A549 (cell line): Measurements from ENCODE around the gene DNMT3L. TPM values are rescaled to one million over a fixed set of nuclear protein-coding genes. Genes with fewer than 3 reads are reported as not detected.

Experiments used
- ATAC-seq, 2 experiments: fragments of 200-7000 bp in 1 of 2; fragments of >200 bp in 1 of 2; cut with Nextera tagmentation in 1 of 2; cut with Tn5 transposase in 1 of 2; 3 replicates each; pipeline versions ENCODE4 v1.8.0 to v1.9.1; 2018 to 2020; ENCODE audit warnings: mild to moderate bottlenecking in 1 of 2, moderate library complexity in 1 of 2
- CTCF ChIA-PET: fragments of 300-600 bp; sonication (Branson Sonifier 250); formaldehyde crosslinking; extraction: SDS; loops from one replicate; lab custom pipeline; 2021; ENCODE audit warnings: antibody characterized with exemption, inconsistent platforms; lab: Yijun Ruan, JAX
- POLR2A ChIA-PET: fragments of 350-600 bp; formaldehyde crosslinking; extraction: SDS; loops from one replicate; lab custom pipeline; 2021; ENCODE audit warnings: antibody characterized with exemption, inconsistent platforms; lab: Yijun Ruan, JAX
- DNase-seq, 2 experiments: peaks; one replicate each; pipeline versions ENCODE4 v3.0.0 to v3.0.0-alpha.2; 2011 to 2016; ENCODE audit warnings: low read depth in 1 of 2, low spot score in 1 of 2
- FAIRE-seq: peaks from 2 replicates; lab custom pipeline; 2011; peaks lifted over from hg19 to GRCh38; lab: Jason Lieb, UNC
- H3K27ac ChIP-seq, 2 experiments: fragments of >200 bp; sonication (Bioruptor Twin); formaldehyde crosslinking; 3 replicates each; pipeline ENCODE4 v1.5.1; 2016 to 2017
- H3K4me1 ChIP-seq: fragments of >200 bp; sonication (Bioruptor Twin); formaldehyde crosslinking; 3 replicates; pipeline ENCODE4 v1.6.1; 2016
- H3K4me2 ChIP-seq: fragments of >200 bp; sonication (Bioruptor Twin); formaldehyde crosslinking; 3 replicates; pipeline ENCODE4 v1.6.1; 2016
- H3K4me3 ChIP-seq: fragments of >200 bp; sonication (Bioruptor Twin); formaldehyde crosslinking; 3 replicates; pipeline ENCODE4 v1.5.1; 2016
- H3K9me3 ChIP-seq: fragments of >200 bp; sonication (Bioruptor Twin); formaldehyde crosslinking; 3 replicates; pipeline ENCODE4 v1.6.1; 2016
- ATOH8 ChIP-seq: fragments of 250-450 bp; sonication (Bioruptor Pico); IDR thresholded peaks from 2 replicates; pipeline ENCODE4 v1.5.0; 2020; ENCODE audit warnings: low read depth, mild to moderate bottlenecking, moderate library complexity
- CBX8 ChIP-seq: fragments of 200-600 bp; sonication (generic); IDR thresholded peaks from 2 replicates; pipeline ENCODE4 v1.6.1; 2016
- CEBPB ChIP-seq, 2 experiments: fragments of >200 bp in 1 of 2; sonication (Bioruptor Twin) in 1 of 2; formaldehyde crosslinking in 1 of 2; IDR thresholded peaks; 2 replicates each; pipeline ENCODE4 v1.6.1; 2012 to 2016
- CTCF ChIP-seq: fragments of >200 bp; sonication (Bioruptor Twin); formaldehyde crosslinking; IDR thresholded peaks from 3 replicates; pipeline ENCODE4 v1.5.1; 2016
- ELK1 ChIP-seq: fragments of 150-350 bp; IDR thresholded peaks from 2 replicates; pipeline ENCODE4 v1.6.1; 2014; ENCODE audit warnings: low read depth, mild to moderate bottlenecking, low read length
- ESRRA ChIP-seq: fragments of 150-350 bp; IDR thresholded peaks from 2 replicates; pipeline ENCODE4 v1.6.1; 2014; ENCODE audit warnings: mild to moderate bottlenecking, low read length, borderline replicate concordance
- FOXS1 ChIP-seq: fragments of 250-450 bp; sonication (Bioruptor Pico); IDR thresholded peaks from 2 replicates; pipeline ENCODE4 v1.5.0; 2020; ENCODE audit warnings: mild to moderate bottlenecking, moderate library complexity
- HES2 ChIP-seq: fragments of >200 bp; sonication (Bioruptor Twin); formaldehyde crosslinking; IDR thresholded peaks from 2 replicates; pipeline ENCODE4 v1.6.1; 2016
- HEYL ChIP-seq: fragments of 250-450 bp; sonication (Bioruptor Pico); IDR thresholded peaks from 2 replicates; pipeline ENCODE4 v1.8.0; 2021; ENCODE audit warnings: mild to moderate bottlenecking, moderate library complexity
- JUNB ChIP-seq: fragments of >200 bp; sonication (Bioruptor Twin); formaldehyde crosslinking; IDR thresholded peaks from 2 replicates; pipeline ENCODE4 v1.6.1; 2016
- NFE2L2 ChIP-seq: fragments of 150-350 bp; conservative IDR thresholded peaks from 2 replicates; pipeline ENCODE4 v1.6.1; 2014; ENCODE audit warnings: low read length
- POLR2AphosphoS2 ChIP-seq: conservative IDR thresholded peaks from 2 replicates; pipeline ENCODE4 v1.6.1; 2012; ENCODE audit warnings: low read length, improper control_type of control experiment, inconsistent platforms
- RCOR1 ChIP-seq: fragments of 150-350 bp; IDR thresholded peaks from 2 replicates; pipeline ENCODE4 v1.6.1; 2014; ENCODE audit warnings: antibody characterized with exemption, low read length, low read depth
- REST ChIP-seq: fragments of 200-600 bp; sonication (generic); IDR thresholded peaks from 2 replicates; pipeline ENCODE4 v1.6.1; 2016; ENCODE audit warnings: antibody characterized with exemption, mild to moderate bottlenecking, moderate library complexity
- RFX5 ChIP-seq: fragments of 450-650 bp; IDR thresholded peaks from 2 replicates; pipeline ENCODE4 v1.7.1; 2014; ENCODE audit warnings: antibody characterized with exemption, mild to moderate bottlenecking, moderate library complexity
- SMC3 ChIP-seq: fragments of >200 bp; sonication (Bioruptor Twin); formaldehyde crosslinking; IDR thresholded peaks from 3 replicates; pipeline ENCODE4 v1.6.1; 2018; ENCODE audit warnings: inconsistent platforms
- SREBF2 ChIP-seq: fragments of 450-650 bp; IDR thresholded peaks from 2 replicates; pipeline ENCODE4 v1.6.1; 2014; ENCODE audit warnings: mild to moderate bottlenecking, moderate library complexity
- TFCP2L1 ChIP-seq: fragments of 250-450 bp; sonication (Bioruptor Pico); IDR thresholded peaks from 2 replicates; pipeline ENCODE4 v1.5.0; 2021; ENCODE audit warnings: mild to moderate bottlenecking
- ZC3H11A ChIP-seq: fragments of 450-650 bp; IDR thresholded peaks from 2 replicates; pipeline ENCODE4 v1.6.1; 2014; ENCODE audit warnings: antibody characterized with exemption, mild to moderate bottlenecking
- ZFP36 ChIP-seq: fragments of 450-650 bp; IDR thresholded peaks from 2 replicates; pipeline ENCODE4 v1.6.1; 2014; ENCODE audit warnings: borderline replicate concordance; ENCODE audit not compliant: partially characterized antibody
- ZNF302 ChIP-seq: fragments of 250-450 bp; sonication (Bioruptor Pico); IDR thresholded peaks from 2 replicates; pipeline ENCODE4 v1.9.0; 2021; ENCODE audit warnings: inconsistent platforms, mild to moderate bottlenecking, moderate library complexity
- WGBS: methylation state at CpG from one replicate; pipeline ENCODE4 v1.1.6; 2017; ENCODE audit errors: missing lambda C conversion rate; 5-methylcytosine and 5-hydroxymethylcytosine counted together
- polyA plus RNA-seq, 4 experiments: library from polyadenylated mRNA; depleted of rRNA in 3 of 4; stranded (reverse); fragments of >200 nt; fragmentation: RNase III in 1 of 4; extraction: RNeasy Plus Mini Kit Qiagen cat#74134 plus additional on column Dnase treatment in 1 of 4; gene quantifications; 2 replicates in 3 of 4; 3 replicates in 1 of 4; pipeline ENCODE4 v1.2.3, GENCODE V29; 2011 to 2017

Gene DNMT3L
- polyA plus RNA-seq, 2 of the 4 experiments (the other 2 are of a cell fraction) = not detected

- H3K9me3 ChIP-seq = no peaks in the 10 kb centered on the region
- peaks cover 18% of the 10 kb centered on the region for H3K4me1 ChIP-seq
- H3K4me3 ChIP-seq = no peak overlapping the region
- no peak overlapping the region for H3K27ac ChIP-seq
- peak in 1 of 2 experiments; percentile 43; a peak in 3 of 6 replicates for ATAC-seq
- 10% methylated on average over 2 of the region's 25 CpGs for WGBS
- CTCF ChIA-PET = no interaction called here
- peak in 1 of 2 experiments; percentile 31 for DNase-seq
- FAIRE-seq = no peak
- POLR2A ChIA-PET = no interaction called here
- no peak overlapping the region for H3K4me2 ChIP-seq
- no peak for TF ChIP-seq CBX8
- no peak for TF ChIP-seq CEBPB (IDR thresholded peaks at IDR 0.05)
- no peak for TF ChIP-seq ATOH8 (CRISPR knock-in tag)
- TF ChIP-seq RFX5 = no peak
- no peak for TF ChIP-seq ESRRA
- no peak for TF ChIP-seq ZC3H11A
- no peak for TF ChIP-seq HES2
- TF ChIP-seq POLR2AphosphoS2 = no peak
- TF ChIP-seq HEYL (CRISPR knock-in tag) = no peak
- TF ChIP-seq FOXS1 (CRISPR knock-in tag) = no peak
- no peak for TF ChIP-seq CTCF
- TF ChIP-seq TFCP2L1 = no peak
- TF ChIP-seq NFE2L2 = no peak
- no peak for TF ChIP-seq ZFP36
- TF ChIP-seq RCOR1 = no peak
- no peak for TF ChIP-seq ZNF302 (CRISPR knock-in tag)
- TF ChIP-seq JUNB = no peak
- no peak for TF ChIP-seq SMC3
- TF ChIP-seq ELK1 = no peak
These were observed 30.5 kb upstream of the DNMT3L start for GRCh38 chr21:44291936-44292811.

GRCh38 chr21:44291078-44291935 is 29.6 kb upstream of the DNMT3L start:
- TF ChIP-seq SREBF2 = no peak
- no peak for TF ChIP-seq REST
- Histone ChIP-seq H3K9me3 (no peaks in the 10 kb centered on the region), H3K4me3 (no peak overlapping the region), H3K4me2 (no peak overlapping the region), H3K4me1 (peaks cover 18% of the 10 kb centered on the region), H3K27ac (no peak overlapping the region)
- CTCF ChIA-PET = interaction anchor here (1.0 kb wide), 1 partner anchor 10 kb away, joined by 3 read pairs; no protein-coding TSS in a partner anchor
- POLR2A ChIA-PET = no interaction called here
- ATAC-seq = no peak
- FAIRE-seq = no peak
- DNase-seq = no peak
- 65% methylated on average over 9 of the region's 33 CpGs for WGBS
